Stimulated activated CD4-positive, alpha-beta T cell treated with anti-CD3 and anti-CD28 coated beads, Interleukin-4, amount 100 ng/mL, for 1 hour (primary cell): Measurements from ENCODE around the gene GNAT2.
"Not testable (repeated sequence)": the region's sequence is repeated elsewhere in the genome, so short reads cannot be mapped to it uniquely, and the experiment has no call there.

Experiments used
- DNase-seq: peaks from one replicate; pipeline ENCODE4 v3.0.0-alpha.2; 2020

Gene GNAT2

DNA sequence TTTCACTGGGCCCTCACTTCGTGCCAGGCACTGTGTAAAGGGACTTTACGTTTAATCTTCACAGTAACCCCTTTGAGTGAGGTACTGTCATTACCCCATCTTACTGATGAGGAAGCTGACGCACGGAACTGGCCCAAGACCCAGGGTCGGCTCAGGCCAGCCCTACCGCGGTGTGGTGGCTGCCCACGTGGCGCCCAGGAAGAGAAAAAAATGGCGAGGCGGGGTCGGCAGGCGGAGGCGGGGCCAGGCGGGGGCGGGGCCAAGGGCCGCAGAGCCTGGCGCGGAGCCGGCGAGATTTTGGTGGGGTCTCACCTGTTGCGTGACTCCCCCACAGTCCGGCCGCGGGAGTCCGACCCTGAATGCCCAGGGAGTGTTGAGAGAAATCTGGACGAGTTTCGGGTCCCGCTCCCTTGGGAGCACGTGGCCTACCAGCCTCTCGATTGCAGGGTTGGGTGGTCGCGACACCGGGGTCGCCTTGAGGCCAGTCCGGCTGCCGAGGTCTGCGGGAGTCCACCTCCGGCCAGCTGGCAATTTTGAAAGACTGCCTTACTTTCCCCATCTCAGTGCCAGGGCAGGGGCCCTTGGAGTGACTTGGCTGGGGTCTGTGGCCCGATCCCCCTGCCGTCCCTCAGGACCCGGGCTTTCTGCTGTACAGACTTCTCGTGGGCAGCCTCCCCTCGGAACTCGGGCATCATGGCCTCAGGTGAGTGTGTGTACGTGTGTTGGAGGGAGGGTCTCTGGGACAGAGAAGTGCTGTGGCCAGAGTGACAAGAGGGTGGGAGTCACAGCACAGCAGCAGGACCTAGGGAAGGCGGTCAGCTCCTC is at the start of gene GNAT2, which contains the start of gene AMPD2:
Gene GNAT2, minus strand, starts transcription at position 41 of the 825 bp plus-strand sequence. CDS start 6,746 bp downstream, outside the sequence.
Gene AMPD2, plus strand, starts transcription at position 262 of the 825 bp plus-strand sequence. CDS start 1,339 bp downstream, outside the sequence.
- DNase-seq, result peak; percentile 73

DNA sequence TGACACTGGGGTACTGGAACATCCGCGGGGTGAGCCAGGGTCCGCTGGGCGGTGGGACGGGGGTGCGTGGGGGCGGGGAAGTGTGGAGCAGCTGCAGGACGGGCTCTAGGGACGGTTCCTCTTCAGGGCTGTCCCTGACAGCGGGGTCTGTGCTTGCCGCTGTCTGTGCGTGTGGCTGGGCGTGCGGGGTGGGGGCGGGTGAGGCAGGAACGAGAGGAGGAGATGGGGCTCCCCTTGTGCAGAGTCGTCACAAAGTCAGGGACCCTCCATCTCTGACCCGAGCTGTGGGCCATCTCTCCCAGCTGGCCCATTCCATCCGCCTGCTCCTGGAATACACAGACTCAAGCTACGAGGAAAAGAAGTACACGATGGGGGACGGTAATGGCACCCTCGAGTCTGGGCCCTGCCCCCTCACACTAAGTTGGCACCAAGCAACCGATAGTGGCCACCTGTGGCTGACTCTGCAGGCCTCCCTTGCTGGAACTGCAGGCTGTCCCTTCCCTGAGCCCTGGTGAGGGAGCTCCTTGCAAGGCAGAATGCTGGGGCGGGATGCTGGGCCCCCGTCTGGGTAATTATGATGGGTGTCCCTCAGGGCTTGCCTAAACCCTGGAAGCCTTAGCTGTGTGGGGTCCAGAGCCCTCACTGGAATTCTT is 48.8 kb upstream of the GNAT2 start:
- no peak for DNase-seq

DNA sequence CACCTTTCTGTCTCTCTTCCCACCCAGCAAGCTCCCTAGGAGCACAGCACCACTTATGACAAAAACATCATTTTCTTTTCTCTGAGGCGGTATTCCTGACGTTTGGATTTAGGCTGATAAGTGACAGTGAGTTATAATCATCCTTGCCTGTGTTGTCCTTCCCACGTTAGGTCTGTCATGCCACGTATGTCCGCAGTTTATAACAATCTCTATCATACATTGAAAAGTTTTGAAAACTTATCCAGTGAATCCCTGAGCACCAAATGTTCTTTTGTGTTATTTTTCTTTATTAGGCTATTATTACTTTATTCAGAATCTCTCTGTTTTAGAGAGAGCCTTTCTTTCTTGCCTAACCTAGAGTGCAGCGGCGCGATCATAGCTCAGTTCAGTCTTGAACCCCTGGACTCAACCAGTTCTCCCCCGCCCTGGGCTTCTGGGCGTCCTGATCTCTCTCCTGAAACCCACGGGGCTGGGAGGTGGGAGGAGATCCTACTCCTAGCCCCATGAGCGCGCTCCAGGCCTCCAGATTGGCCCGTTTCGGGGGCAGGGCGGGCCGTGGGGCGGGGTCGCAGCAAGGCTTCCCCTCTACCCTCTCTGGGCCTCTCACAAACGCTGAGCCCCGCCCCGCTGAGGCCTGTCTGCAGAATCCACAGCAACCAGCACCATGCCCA is 48.2 kb upstream of the GNAT2 start, which contains the start of gene GSTM2:
Gene GSTM2, plus strand, starts transcription at position 606 of the 671 bp plus-strand sequence. Its CDS starts 59 bp downstream, at position 665.
- DNase-seq, result peak; percentile 85

DNA sequence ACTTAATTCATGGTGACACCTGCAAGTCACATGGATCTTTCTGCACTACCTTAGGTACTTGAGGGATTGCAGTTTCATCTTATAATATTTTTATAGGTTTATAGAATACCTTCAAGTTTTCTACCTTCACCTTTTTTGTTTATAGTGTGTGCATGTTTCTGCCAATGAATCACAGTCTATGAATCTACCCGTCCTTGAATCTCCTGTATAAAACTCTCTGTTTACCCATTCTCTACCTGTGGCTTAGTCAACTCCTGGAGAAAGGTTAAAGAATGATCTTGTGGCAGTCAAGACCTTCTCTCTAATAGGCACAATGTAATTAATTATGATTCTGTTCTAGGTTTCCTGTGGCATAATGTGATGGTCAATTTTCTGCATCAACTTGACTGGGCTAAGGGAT is 45.3 kb upstream of the GNAT2 start:
- no peak for DNase-seq

DNA sequence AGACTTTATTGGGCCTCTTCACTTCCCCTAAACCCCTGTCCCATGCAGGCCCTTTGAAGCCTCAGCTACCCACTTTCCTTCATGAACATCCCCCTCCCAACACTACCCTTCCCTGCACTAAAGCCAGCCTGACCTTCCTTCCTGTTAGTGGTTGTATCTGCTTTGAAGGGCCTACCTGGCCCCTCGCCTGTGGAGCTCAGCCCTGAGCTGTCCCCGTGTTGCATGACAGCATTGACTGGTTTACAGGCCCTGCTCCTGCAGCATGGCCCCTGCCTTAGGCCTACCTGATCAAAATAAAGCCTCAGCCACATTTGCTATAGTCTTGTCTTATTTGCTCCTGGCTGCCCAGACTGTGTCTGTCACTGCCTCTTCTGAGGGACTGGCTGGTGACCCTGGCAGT is 42.0 kb upstream of the GNAT2 start:
- DNase-seq, result no peak

DNA sequence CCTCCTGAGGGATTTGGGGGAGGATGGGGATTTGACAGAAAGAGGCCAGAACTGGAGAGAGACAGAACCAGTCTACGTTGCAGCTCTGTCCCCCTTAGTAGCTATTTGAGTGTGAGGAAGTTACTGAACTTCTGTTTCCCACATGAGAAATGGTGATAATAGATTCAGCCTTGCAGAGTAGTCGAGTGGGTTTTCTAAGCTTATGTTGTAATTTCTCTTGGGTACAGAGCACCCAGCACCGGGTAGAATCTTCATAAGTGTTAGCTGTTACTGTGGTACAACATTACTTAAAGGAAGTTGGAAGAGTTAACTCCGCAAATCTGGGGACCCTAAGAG is 41.2 kb upstream of the GNAT2 start:
- DNase-seq, result not testable (repeated sequence)

DNA sequence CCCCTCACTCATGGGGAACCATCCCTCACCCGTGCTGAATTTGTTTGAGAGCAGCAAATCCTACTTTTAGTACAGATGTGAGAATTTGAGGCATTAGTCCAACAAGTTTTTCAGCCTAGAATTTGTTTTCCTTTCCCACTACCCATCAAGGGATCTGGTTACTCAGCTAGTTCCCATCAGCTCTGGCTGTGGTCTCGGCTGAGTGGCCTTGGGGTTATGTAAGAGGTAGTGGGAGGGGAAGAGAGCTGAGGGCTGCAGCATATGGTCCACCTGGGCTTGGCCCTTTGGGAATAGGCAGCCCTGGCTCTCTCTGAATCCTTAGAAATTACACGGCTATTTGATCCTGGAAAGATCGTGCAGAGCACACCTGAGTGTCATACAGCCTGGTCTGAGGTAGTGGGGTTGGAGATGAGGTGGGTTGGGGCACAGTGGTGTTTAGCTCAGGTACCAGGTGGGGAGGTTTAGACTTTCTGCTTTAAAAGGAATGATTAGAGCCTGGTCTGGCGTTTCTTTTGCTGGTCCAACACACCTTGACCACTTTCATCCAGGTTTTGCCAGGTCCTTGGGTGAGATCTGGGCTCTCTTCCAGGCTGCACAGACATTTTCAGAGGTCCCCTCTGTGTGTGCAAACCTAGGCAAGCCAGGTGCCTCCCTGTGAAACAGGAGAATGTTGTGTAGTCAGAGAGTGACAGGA is 40.7 kb upstream of the GNAT2 start:
- DNase-seq, result no peak

DNA sequence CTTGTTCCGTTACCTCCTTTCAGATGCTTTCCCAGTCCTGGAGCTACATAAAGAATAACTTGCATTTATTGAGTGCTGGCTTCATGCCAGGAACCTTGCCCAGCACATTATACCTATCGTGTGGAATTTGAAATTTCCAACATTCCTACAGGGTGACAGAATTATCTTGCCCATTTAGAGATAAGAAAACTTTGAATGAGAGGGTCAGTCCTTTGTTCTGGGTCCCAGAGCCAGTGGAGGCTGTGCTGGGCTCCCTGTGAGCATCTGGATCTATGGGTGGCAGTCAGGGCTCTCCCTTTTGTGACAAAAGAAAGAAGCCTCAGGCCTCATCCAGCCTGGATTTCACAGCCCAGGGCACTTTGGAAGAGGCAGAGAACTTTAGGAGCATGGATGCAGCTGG is 39.7 kb upstream of the GNAT2 start:
- DNase-seq, result no peak

DNA sequence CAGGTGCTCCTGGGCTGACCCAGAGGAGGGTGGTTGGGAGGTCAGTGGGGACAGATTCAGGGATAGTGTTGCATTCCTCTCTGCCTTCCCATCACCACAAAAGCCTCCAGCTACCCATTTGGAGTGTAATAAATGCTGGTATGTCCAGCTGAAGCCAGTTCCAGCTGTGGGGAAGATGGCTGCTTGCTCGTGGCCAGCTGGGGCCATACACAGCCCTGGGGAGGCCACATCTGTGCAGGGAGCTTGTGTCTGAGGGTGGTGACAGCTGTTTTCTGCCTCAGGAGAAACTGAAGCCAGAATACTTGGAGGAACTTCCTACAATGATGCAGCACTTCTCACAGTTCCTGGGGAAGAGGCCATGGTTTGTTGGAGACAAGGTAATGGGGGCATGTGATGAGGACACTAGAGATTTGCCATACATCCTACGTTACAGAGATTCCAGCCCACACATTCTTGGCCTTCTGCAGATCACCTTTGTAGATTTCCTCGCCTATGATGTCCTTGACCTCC is 39.2 kb upstream of the GNAT2 start:
- DNase-seq, result no peak

DNA sequence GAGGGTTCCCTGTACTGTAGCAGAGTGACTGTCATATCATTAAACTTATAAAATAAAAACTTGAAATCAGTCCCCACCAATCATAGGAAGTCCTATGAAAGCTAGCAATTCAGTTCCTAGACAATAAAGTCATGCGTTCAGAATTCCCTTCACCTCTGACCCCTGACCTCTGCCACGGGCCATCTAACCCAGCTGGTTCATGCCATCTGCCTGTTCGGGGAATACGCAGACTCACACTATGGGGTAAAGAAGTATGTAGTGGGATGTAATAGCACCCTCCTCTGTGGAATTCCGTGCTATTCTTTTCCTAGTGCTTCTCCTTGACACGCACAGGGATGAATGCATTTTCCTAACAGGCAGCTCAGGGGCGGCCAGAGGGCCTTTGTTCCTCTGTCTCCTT is 38.6 kb upstream of the GNAT2 start:
- DNase-seq, result no peak

DNA sequence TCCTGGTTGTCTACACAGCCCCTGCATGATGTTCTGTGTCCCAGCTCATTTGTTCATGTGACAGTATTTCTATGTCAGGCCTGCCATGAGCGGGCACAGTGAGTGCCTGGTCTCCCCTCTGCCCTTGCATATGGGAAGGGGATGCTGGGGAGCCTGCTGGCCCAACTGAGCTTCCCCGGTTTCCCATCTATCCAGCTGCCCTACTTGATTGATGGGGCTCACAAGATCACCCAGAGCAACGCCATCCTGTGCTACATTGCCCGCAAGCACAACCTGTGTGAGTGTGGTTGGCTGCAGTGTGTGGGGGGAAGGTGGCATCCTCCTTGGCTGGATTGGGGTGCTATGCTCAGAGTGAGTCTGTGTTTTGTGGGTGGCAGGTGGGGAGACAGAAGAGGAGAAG is 38.0 kb upstream of the GNAT2 start:
- DNase-seq, result no peak

DNA sequence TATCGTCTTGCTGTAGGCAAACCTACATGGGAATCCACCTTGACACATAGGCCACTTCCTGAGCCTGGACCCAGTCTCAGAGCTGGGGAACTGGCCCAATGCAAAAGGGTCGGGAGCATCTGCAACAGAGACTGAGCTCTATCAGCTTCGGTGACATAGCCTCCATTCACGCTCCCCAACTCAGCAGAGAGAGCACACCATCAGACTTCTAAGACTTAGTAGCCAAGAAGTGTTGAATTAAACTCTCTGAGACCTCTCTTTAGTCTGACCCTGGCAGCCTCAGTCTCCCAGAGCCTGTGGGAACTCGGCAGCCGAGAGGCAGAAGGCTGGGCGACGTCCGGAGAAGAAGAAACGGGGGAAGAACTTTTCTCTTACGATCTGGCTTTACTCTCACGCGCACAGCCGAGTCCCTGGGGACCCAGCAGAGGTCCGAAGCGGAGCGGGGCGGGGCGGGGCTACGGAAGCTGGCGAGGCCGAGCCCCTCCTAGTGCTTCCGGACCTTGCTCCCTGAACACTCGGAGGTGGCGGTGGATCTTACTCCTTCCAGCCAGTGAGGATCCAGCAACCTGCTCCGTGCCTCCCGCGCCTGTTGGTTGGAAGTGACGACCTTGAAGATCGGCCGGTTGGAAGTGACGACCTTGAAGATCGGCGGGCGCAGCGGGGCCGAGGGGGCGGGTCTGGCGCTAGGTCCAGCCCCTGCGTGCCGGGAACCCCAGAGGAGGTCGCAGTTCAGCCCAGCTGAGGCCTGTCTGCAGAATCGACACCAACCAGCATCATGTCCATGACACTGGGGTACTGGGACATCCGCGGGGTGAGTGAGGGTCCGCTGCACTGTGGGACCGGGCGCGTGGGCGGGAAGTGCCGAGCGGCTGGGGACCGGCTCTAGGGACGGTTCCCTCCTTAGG is 36.5 kb upstream of the GNAT2 start, which contains the start of gene GSTM4:
Gene GSTM4, plus strand, starts transcription at position 485 of the 905 bp plus-strand sequence. Its CDS starts 291 bp downstream, at position 776.
- DNase-seq, result peak; percentile 72

DNA sequence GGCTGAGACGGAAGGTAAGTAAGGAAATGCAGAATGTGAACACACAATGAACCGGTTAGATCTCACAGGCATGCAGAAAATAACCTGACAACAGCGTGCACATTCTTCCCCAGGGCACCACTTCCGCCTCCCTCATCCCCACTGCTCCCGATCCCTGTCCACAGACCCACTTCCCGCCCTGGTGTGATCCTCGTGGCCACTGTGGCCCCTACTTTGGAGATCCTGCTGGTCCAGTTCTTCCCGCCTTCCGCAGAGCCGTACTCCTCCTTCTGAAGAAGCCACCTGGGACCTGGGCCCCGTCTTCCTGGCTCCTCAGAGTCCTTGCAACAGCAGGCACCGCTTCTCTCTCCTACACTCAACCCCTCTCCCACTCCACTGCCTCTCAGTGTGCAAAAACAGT is 35.1 kb upstream of the GNAT2 start:
- DNase-seq, result no peak

DNA sequence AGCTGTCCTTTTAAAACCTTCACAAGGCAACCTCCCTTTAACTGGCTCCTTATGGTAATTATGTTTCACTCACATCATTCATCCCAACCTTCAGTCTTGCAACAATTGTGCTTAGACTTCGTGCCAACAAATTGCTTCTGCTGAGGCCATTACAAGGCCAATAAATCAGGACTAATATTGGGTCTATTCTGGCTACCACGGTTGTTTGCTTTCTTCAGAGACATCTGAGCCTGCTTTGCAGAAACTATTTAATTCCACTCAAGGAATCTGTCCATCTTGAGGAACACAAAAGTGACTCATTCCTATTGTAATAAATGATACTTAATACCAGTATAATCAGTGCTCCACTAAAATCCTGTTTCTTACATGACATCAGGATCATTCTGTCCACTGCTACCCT is 33.9 kb upstream of the GNAT2 start:
- DNase-seq, result no peak

DNA sequence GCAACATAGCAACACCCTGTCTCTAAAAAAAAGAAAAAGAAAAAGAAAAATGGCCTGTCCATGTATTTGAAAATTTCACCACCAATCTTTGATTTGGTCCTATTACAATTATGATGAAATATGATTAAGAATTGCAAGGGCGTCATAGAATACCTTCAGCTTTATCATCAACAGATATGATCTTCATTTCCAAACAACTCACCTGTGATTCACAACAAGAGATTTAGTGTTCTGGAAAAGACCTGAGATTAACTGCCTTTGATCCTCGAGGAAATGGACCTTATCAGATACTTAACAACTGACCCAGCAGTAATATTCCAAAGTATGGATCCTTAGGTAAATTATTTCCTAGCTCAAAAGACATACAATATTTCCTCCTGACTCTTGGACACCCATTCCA is 33.0 kb upstream of the GNAT2 start:
- DNase-seq, result no peak

DNA sequence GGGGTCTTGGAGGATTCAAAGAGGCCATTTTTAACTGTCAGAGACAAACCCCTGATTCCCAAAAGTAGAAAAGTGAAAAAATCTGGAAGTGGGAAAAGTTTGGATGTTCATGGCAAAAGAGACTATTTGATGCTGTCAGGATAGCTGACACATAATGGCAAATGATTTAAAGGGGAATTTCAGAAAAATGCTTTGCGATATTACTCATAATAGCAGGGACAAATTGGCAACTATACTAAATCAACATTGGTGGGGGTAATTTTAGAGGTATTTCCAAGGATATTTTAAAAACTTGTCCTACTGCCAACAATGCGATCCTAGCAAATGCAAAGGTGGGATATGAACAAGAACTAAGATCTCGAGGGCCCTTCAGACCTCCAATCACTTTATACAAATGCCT is 31.2 kb upstream of the GNAT2 start:
- DNase-seq, result no peak

DNA sequence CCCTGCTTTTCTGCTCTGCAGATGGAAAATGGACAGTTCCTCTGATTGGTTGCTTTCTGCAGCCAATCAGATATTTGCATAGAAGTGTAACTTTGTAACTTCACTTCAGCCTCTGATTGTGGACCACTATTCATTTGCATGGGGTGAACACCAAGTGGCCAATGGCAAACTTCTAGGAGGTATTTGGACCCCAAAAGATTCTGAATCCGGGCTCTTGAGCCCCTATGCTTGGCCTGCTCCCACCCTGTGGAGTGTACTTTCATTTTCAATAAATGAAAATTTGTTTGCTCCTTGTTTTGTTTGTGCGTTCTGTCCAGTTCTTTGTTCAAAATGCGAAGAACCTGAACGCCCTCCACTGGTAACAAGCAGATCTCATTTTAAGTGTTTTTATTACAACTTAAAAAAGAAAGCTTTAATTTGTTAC is 30.1 kb upstream of the GNAT2 start:
- no peak for DNase-seq

DNA sequence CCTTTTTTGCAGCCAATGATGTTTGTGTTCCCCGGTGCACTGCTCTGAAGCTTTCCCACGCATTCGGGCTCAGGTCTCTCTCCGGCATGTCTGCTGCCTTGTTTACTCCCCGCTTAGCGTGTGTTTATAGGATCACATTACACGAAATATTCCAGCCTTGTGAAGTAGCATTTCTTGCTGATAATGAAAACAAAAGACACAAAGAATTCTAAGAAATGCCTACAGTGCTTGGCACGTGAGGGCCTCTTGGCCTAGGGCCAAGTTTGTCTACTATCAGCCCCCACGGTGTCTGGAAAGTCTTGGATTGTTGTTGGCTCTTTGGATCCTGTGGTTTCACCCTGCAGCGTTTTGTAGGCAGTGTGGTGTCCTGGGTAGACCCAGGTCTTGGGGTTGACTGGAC is 25.3 kb upstream of the GNAT2 start:
- DNase-seq, result no peak

DNA sequence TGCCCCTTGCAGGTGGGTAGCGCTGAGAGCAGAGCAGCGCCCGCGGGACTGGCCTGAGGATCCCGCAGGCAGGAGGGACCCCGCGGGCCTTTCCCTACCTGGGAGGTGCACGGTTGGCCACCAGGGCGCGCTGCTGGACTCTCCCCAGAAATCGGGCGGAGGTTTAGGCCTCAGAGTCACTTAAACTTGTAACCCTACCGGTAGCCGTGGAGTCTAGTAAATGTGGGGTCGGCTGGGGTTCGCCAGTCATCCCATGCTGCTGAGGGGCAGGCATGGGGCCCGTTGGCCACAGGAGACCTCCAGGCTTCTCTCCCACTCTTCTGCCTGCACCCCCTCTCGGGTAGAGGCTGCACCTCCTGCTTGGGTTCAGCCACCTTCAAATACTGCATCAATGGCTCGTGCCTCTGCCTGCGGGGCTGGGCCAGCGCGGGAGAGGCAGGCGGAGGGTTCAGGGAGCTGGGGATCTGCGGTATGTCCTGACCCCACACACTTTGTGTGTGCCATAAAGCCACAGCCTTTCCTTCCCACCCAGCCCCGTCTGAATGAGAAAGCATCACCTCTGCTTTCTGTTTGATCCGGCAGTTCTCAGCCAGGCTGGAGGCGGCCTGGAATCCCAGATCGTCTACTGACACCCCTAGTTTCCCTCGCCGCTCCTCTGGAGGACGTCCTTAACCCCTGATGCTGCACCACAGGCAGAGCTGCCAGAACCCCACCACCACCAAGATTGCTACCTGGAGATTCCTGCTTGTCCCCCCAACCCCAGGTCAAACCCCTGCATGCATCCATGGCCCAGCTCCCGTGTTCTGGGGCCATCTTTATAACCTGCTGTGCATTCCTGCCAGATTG is 24.2 kb upstream of the GNAT2 start:
- peak; percentile 91 for DNase-seq

DNA sequence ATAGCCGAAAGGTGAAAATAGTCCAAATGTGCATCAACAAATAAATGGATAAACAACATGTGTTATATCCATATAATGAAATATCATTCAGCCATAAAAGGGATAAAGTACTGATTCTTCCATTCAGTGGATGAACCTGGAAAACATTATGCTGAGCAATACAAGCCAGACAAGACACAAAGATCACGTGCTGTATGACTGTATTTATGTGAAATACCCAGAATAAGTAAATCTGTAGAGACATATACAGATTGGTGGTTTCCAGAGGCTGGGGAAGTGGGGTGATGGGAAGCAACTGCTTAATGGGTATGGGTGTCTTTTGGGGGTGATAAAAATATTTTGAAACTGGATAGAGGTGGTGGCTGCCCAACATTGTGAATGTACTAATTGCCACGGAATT is 23.2 kb upstream of the GNAT2 start:
- DNase-seq, result no peak

DNA sequence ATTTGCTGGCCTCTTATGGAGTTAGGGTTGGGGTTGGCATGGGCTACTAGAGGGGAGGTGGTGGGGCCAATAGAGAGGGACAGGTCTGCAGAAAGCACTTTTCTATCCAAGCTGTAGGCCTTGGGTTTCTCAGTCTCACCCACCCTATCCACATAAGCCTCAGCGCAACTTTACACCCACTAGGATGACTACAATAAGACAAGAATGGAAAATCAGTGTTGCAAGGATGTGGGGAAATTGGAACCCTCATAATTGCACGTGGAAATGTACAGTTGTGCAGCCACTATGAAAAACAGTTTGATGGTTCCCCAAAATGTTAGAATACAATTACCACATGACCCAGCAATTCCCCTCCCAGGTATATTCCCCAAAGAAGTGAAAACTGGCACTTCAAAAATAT is 22.4 kb upstream of the GNAT2 start:
- no peak for DNase-seq
